Activated T-cell treated with anti-CD3 and anti-CD28 coated beads for 4 hours (primary cell): ENCODE data around the gene ANO9.
"Not testable (repeated sequence)": the region's sequence is repeated elsewhere in the genome, so short reads cannot be mapped to it uniquely, and the experiment has no call there.

ENCODE experiments used
- DNase-seq: peaks from one replicate; pipeline ENCODE4 v3.0.0-alpha.2; 2020

The ANO9 gene

DNA sequence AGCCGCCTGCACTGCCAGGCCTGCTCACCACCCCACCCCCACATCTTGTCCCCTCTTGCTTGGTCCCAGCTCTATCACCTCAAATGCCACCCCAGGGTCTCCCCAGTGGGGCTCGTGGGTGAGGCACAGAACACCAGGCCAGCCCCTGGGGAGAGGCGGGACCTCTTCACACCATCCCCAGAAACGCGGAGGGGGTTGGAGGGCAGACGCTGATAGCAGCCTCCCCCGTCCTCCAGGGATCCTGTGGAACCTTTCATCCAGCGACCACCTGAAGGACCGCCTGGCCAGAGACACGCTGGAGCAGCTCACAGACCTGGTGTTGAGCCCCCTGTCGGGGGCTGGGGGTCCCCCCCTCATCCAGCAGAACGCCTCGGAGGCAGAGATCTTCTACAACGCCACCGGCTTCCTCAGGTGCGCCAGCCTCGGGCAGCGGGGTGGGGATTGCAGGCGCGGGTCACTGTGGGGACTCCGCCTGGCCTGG is 42.0 kb downstream of the ANO9 start:
- DNase-seq: no peak

DNA sequence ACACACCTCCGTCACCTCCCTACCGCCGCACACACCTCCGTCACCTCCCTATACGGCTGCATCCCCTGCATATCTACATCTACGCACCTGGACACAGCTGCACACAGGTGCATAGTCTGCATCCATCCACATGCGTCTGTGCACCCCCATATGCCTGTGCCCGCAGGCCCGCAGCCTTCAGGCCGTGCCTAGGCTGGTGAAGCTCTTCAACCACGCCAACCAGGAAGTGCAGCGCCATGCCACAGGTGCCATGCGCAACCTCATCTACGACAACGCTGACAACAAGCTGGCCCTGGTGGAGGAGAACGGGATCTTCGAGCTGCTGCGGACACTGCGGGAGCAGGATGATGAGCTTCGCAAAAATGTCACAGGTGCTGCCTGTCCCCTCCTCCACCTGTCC is 43.0 kb downstream of the ANO9 start:
- no peak for DNase-seq

DNA sequence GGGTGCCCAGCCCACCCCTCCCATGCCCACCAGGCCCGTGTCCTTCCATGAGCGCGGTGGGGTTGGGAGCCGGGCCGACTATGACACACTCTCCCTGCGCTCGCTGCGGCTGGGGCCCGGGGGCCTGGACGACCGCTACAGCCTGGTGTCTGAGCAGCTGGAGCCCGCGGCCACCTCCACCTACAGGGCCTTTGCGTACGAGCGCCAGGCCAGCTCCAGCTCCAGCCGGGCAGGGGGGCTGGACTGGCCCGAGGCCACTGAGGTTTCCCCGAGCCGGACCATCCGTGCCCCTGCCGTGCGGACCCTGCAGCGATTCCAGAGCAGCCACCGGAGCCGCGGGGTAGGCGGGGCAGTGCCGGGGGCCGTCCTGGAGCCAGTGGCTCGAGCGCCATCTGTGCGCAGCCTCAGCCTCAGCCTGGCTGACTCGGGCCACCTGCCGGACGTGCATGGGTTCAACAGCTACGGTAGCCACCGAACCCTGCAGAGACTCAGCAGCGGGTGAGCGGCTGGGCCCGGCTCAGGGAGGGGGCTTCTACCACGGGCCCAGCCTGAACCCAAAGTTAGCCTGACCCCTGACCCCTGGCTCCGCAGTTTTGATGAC is 44.8 kb downstream of the ANO9 start:
- no peak for DNase-seq

DNA sequence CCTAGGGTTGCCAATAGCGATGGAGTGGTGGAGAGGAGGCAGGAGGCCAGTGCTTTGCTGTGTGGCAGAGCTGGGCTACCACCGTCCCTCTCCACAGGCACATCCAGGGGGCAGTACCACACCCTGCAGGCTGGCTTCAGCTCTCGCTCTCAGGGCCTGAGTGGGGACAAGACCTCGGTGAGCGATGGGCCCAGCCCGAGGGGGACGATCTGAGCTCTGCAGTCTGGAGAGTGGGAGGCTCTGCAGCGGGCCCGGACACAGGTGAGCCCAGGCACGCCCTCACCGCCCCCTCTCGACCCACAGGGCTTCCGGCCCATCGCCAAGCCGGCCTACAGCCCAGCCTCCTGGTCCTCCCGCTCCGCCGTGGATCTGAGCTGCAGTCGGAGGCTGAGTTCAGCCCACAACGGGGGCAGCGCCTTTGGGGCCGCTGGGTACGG is 45.3 kb downstream of the ANO9 start:
- DNase-seq: no peak

DNA sequence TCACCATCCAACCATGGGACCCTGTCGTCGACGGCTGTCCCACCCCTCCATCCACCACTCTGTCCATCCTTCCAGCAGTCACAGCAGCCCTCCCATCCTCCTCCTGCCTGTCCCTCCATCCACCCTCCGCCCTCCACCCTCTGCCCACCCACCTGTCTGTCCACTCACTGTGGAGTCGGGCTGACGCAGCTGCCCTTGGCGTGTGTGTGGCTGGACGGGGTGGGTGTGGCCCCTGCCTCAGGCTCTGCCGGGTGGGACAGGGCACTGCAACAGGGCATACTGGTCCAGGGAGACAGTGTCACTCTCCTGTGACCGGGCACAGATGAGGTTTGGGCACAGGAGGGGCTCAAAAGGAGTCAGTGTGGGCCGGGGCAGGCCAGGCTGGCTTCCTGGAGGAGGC is 45.9 kb downstream of the ANO9 start:
- no peak for DNase-seq

DNA sequence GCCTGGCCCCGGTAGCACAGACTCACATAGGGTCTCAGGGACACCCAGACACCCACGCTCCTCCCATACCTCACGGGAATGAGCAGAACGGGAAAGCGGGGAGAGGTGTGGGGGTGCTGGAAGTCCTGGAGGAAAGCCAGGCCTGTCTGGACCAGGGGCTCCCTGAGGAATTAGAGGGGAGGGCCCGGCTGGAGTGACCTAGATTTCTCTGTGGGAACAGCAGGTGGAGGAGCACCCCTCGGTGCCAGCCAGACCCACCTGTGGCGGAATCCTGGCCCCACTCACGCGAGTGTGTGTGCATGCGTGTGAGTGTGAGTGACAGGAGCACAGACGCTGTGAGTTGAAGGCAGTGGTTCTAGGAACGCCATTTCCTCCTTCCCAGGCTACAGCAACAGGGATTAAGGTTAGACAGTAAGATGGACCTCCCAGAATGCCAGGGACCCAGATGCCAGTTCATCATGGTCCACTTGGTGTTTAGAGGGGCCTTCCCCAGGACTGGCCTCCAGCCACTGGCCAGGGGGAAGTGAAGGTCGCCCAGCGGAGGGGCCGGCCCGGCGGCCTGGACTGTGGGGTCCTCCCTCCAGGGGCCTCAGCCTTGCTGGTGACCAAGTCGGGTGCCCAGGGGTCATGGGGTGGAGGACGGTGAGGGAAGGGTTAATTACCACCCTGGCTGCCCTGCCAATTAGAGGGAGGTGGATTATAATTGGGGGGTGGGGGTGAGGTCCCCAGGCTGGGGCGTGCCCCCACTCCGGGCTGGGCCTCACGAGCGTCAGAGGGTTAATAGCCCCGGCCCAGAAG is 46.8 kb downstream of the ANO9 start:
- no peak for DNase-seq

DNA sequence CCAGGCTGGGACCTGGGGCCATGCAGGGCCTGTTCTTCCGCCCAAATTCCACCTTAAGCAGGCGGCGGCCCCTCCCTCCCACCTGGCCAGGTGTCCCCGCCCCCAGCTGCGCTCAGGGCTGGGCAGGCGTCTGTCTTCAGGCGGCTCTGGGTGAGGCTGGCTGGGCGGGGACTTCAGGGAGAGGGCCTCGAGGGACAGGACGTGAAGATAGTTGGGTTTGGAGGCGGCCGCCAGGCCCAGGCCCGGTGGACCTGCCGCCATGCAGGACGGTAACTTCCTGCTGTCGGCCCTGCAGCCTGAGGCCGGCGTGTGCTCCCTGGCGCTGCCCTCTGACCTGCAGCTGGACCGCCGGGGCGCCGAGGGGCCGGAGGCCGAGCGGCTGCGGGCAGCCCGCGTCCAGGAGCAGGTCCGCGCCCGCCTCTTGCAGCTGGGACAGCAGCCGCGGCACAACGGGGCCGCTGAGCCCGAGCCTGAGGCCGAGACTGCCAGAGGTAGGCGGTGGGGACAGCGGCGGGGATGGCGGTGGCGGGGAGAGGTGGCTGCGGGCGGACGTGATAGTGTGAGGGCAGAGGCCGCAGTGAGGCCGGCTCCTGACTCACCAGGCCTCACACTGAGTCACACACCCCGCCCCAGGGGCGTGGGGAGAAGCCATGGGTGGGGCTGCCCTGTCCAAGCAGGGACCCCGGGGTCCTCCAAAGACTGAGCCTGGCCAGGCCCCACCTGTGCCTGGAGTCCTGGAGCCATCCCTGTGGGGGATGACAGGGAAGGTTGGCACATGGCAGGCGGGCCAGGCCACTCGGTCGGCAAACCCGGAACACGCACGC is 47.6 kb downstream of the ANO9 start, which contains the start of gene PKP3:
PKP3 (plus strand) TSS at position 176 of the 824 bp plus-strand sequence; CDS start at position 260, 84 bp downstream.
- no peak for DNase-seq

- DNase-seq: no peak
Observed at GRCh38 chr11:393219-394033, 48.4 kb downstream of the ANO9 start.

GRCh38 chr11:392102-392777 is 49.6 kb downstream of the ANO9 start:
- no peak for DNase-seq

DNA sequence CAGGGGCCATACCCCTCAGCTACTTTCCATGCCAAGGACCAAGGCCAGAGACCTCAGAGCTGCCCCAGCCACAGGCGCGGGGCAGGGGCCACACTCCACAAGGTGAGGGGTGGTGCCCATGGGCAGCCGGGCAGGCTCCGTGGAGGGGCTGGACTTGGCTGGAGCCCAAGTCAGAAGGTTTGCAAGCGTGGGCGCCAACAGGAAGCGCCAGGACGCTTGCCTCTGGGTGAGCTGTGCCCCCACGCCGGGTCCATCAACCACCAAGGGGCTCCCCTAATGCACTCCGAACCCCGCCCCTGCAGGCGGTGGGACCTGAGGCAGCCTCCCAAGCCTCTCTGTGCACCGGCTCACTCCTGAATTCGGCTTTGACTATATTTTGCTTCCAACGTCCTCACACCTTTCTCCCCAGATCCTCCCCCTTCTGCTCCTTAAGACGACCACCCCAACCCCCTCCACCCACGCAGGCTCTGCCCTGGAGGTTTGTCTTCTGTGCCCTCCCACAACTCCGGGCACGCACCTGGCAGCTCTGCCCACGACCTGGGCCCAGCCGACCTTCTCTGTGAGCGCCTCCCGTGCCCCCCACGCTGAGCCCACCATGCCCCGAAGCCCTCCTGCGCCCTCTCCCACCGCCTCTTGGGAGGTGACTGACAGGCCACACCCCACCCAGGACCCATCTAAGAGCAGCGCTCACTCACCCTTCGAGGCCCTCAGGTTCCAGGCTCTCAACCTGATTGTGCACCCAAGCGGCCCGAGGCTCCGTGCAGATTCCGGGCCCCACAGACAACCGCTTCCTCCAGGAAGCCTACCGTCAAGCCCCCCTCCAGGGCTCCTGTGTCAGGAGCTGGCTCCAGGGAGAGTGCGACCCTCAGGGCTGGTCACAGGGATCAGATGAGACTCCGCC is 50.4 kb downstream of the ANO9 start:
- DNase-seq: no peak

- no peak for DNase-seq
Observed at GRCh38 chr11:390175-390574, 51.6 kb downstream of the ANO9 start.

GRCh38 chr11:389369-389768 is 52.4 kb downstream of the ANO9 start:
- not testable (repeated sequence) for DNase-seq

GRCh38 chr11:387193-387793 is 54.5 kb downstream of the ANO9 start:
- no peak for DNase-seq

GRCh38 chr11:386483-386882 is 55.3 kb downstream of the ANO9 start:
- no peak for DNase-seq

- no peak for DNase-seq
Observed at GRCh38 chr11:385594-386351, 56.0 kb downstream of the ANO9 start.

DNA sequence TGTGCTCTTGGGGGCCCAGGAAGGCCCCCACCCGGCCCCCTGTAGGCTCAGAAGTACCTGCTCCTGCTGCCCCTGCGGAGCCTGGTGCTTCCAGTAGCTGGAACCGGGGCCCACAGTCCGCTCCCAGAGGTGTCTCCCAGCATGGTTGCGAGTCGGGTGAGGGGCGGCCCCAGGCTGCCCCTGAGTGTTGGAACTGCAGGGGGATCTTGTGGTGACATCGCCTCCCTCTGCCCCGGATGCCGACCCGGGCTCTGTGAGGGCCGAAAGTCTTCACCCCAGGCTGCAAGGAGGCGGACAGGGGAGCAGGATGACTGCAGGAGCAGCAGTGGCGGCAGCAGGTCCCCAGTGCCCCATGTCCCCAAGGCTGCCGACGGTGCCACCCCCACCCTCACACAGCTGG is 57.3 kb downstream of the ANO9 start:
- no peak for DNase-seq

DNA sequence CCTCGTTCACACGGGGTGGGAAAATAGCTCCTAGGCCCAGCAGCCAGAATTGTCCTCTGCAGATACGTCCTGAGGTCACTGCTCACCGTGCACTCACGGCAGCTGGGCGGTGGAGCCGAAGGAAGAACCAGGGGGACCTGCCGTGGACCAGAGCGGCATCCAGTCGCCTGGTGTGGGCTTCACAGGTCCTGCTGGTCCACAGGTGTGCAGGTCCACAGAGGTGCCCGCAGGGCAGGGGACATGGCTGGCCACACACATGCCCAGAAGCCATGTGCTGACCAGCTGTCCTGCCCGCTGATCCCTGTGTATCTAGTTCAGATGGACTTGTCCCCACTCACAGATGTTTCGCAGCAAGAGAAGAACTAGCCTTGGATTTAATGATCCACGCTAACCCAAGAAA is 58.4 kb downstream of the ANO9 start:
- DNase-seq: no peak

GRCh38 chr11:382081-382629 is 59.7 kb downstream of the ANO9 start:
- DNase-seq: no peak

GRCh38 chr11:381501-382072 is 60.2 kb downstream of the ANO9 start:
- no peak for DNase-seq
